Cerebellar cortex (tissue), 1 donor: ENCODE measurements around the gene CNTNAP4.
A peak's percentile ranks its signal among the peaks of the same experiment; 100 is the strongest.

ENCODE experiments used
- DNase-seq: peaks from one replicate; pipeline ENCODE4 v3.0.0-alpha.2; 2015; ENCODE audit warnings: low spot score

The CNTNAP4 gene

GRCh38 chr16:76276745-76277438 is at the start of gene CNTNAP4:
Gene CNTNAP4, plus strand, starts transcription at chr16:76277401. Its CDS starts 262 bp downstream, at chr16:76277663.
- peak; percentile 93 for DNase-seq

GRCh38 chr16:76228546-76229146 is 48.6 kb upstream of the CNTNAP4 start:
- no peak for DNase-seq

DNA sequence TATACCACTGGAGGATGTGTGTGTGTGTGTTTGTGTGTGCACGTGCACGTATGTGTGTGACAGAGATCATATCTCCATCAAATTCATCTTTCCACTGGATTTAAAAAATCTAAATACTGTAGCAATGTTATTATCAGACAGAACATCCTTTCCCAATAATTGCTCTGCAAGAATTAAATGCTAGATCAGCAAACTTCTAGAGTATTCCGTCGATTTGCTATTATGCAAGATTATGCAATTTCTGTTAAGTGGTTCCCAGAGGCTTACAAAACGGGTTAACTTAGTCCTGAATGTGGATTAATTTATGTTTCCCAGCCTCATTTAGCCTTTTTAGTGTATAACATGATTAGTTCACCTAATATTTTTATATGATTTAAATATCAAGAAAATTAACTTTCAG is 44.5 kb upstream of the CNTNAP4 start:
- no peak for DNase-seq

- DNase-seq, result no peak
Observed at GRCh38 chr16:76235025-76235424, 42.2 kb upstream of the CNTNAP4 start.

- DNase-seq, result no peak
Observed at GRCh38 chr16:76235426-76235825, 41.8 kb upstream of the CNTNAP4 start.

DNA sequence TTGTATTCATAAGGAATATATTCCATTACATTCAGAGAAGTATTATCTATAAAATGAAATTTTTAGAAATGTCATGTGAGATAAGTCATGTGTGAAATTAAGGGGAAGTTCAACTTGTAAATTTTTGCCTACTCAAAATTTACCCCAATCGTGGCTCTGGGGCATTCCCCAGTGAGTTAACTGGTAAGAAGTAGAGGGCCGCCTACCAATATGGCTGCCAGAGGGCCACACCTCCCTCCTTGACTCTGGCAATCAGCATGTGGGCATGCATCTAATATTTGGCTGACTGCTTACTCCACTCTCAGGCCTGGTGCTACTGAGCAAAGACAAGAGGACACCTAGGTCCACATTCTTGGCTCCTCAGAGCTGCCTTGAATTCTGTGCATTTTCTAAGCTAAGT is 39.7 kb upstream of the CNTNAP4 start:
- DNase-seq, result no peak

- DNase-seq, result no peak
Observed at GRCh38 chr16:76241755-76242154, 35.4 kb upstream of the CNTNAP4 start.

GRCh38 chr16:76243620-76244019 is 33.6 kb upstream of the CNTNAP4 start:
- DNase-seq, result no peak

- DNase-seq, result no peak
Observed at GRCh38 chr16:76246587-76246986, 30.6 kb upstream of the CNTNAP4 start.

GRCh38 chr16:76265434-76266045 is 11.7 kb upstream of the CNTNAP4 start:
- DNase-seq, result peak; percentile 5

- DNase-seq, result no peak
Observed at GRCh38 chr16:76268824-76269223, 8.4 kb upstream of the CNTNAP4 start.

DNA sequence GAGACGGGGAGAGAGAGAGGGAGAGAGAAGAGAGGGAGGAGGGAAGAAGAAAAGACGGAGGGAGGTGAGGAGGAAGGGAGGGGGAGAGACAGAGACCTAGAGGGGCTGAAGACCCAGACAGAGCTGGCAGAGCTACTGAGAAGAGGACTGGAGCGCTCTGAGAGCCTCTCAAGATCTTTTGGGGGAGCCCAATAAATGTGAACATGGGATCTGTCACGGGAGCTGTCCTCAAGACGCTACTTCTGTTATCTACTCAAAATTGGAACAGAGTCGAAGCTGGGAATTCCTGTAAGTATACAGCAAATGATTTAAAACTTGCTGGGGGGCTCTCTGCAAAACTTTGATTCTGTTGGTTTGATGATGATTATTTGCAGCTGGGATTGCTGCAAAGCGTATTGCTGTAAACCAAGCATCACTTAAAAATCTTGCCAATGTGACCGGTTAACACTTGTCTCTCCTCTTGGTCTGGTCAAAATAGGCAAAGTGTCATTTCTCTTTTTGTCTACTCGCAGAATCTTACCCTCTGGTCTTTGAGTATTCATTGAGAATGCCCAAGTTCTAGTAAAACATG is 344 bp downstream of the CNTNAP4 start:
- peak; percentile 53 for DNase-seq

- DNase-seq, result peak; percentile 78
Observed at GRCh38 chr16:76278086-76278485, 885 bp downstream of the CNTNAP4 start.

GRCh38 chr16:76278980-76279379 is 1.8 kb downstream of the CNTNAP4 start:
- DNase-seq, result peak; percentile 89

DNA sequence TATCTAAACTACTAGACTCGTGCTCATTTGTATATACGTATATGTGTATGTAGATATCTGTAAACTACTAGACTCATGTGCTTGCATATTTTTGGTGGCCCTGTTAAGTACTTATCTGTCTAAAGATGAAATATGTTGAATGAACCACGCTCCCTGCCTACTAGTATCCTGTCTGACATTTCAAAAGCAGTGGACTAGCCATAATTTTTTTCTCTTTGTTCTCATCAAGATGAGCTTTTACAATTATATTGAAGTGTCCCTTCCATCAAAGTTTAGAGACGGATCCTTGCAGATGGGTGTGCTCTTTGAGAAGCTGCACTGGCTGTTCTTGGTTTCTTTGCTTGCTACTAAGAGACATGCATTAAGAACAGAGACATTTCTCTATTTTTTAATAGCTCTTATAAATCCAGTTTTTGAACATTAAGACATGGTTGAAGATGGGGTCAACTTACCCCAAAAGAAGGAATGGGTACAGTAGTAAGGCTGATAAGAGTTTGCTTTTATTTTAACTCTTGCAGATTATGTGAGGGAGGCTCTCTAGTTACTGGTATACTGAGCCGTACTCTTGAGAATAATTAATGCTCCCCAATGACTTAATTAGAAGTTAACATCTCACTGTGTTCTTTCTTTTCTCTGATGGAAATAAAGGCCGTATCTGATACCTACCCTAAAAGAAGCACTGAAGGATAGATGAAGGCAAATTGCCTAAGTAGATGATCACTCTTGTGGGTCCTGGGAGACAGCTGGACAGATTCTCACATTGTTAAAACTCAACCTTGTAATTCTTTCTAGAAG is 3.4 kb downstream of the CNTNAP4 start:
- DNase-seq, result peak; percentile 60

- peak; percentile 89 for DNase-seq
Observed at GRCh38 chr16:76287466-76287865, 10.3 kb downstream of the CNTNAP4 start.

- DNase-seq, result no peak
Observed at GRCh38 chr16:76292218-76292617, 15.0 kb downstream of the CNTNAP4 start.

GRCh38 chr16:76293980-76294379 is 16.8 kb downstream of the CNTNAP4 start:
- no peak for DNase-seq

DNA sequence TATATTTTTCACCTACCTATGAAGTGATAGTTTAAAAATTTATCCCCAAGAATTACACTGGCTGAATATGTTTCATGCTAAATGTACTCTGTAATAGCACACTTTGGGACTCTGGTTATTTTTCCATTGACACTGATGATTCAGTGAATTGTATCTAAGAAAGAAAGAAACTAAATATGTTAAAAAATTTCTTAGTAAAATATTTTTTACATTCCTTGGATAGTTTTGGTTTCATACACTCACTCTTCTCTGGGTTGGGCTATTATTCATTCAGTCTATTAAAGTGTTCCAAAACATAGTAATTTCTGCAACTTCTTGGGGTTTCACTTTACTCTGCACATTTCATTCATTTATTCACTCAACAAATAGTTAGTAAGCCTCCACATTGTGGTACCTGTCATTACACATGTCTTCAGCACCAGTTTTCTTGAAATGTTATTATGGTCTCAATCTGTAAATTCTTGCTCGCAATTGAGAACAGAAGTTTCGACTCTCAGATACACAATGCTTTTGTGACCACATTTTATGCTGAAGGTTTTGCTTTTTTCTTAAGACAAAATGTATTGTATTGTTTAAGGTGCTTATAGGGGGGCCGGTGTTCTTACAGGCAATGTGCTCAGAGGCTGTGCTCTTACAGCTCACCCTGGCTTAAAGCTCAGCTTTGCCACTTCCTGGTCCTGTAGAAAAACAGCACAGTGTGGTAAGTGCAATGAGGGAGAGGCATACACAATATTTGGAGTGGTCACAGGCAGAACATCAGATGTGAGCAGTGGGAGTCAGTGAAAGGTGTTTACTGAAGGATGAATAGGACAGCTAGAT is 17.4 kb downstream of the CNTNAP4 start:
- DNase-seq, result no peak

DNA sequence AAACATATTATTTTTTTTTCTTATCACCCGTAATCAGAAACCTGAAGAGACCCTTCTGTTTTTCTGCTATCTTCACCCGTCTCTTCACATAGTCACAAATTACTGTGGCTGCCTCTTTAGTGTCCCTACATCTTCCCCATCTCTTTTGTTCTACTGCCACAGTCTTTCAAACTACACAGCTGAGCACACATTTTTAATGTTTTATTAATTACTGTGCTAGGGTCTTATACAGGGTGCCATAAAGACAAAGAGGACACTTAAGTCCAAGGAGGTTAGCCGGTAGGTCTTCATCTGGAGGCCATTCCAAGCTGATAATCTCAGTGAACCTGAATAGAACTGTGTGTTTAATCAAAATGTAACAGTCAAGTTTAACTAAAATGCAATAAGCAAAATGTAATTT is 20.7 kb downstream of the CNTNAP4 start:
- no peak for DNase-seq

DNA sequence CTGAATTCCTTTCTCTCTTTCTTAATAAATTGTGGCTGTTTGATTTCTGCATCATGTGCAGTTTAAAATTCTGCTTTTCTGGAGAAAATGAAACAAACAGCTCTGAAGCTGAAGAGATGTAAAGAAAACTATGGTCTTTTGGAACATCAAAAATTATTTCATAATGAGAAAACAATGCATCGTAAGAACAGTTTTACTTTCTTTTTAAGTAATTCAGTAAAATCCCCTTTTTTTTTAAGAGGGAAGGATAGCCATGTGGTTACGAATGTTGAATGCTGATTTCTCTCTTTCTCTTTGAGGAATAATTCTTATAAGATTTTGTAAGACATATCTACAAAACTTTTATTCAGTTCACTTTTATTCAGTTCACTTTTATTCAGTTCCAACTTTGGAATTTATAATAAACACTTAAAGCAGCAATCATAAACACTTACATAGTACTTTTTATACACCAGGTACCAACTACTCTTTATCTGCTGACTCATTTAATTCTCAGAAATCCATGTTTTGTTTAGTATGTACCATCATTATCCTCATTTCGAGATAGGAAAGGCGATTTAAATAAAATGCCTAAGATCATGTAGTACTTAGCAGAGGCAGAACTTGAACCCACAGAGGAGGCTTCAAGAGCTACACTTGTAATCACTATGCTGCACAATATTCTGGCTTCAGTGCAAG is 26.6 kb downstream of the CNTNAP4 start:
- DNase-seq, result no peak
